HUES6 (cell line): ENCODE data around the gene SP9.

Experiments used
- H3K27ac ChIP-seq: 2 replicates; pipeline ENCODE4 v1.7.0; 2013; ENCODE audit warnings: low read depth, mild to moderate bottlenecking, low read length, inconsistent platforms
- H3K27me3 ChIP-seq: 2 replicates; pipeline ENCODE4 v1.6.1; 2013; ENCODE audit warnings: low read length; ENCODE audit not compliant: control insufficient read depth, insufficient read depth
- H3K36me3 ChIP-seq: 2 replicates; pipeline ENCODE4 v1.6.1; 2013; ENCODE audit warnings: low read length; ENCODE audit not compliant: control insufficient read depth, insufficient read depth
- H3K4me1 ChIP-seq: 2 replicates; pipeline ENCODE4 v1.6.1; 2013; ENCODE audit warnings: low read length; ENCODE audit not compliant: control insufficient read depth, insufficient read depth
- H3K4me3 ChIP-seq: 2 replicates; pipeline ENCODE4 v1.5.1; 2013; ENCODE audit warnings: low read depth, low read length
- H3K9ac ChIP-seq: one replicate; pipeline ENCODE4 v1.6.1; 2013; ENCODE audit warnings: mild to moderate bottlenecking, low read length
- H3K9me3 ChIP-seq: 2 replicates; pipeline ENCODE4 v1.6.1; 2013; ENCODE audit warnings: low read depth, low read length; ENCODE audit not compliant: control insufficient read depth, insufficient read depth

The SP9 gene

GRCh38 chr2:174334781-174335251, at the start of gene SP9:
Gene SP9, plus strand, starts transcription at chr2:174334954. Its CDS starts 139 bp downstream, at chr2:174335093.
- Histone ChIP-seq H3K4me1 (peaks cover 46% of the 10 kb centered on the region), H3K27ac (no peak within 1 kb of the TSS), H3K9me3 (no peaks in the 10 kb centered on the region), H3K4me3 (peak within 1 kb of the TSS; percentile 58), H3K9ac (no peak within 1 kb of the TSS), H3K36me3 (no peaks in the 10 kb centered on the region), H3K27me3 (peaks cover 98% of the 10 kb centered on the region)

DNA sequence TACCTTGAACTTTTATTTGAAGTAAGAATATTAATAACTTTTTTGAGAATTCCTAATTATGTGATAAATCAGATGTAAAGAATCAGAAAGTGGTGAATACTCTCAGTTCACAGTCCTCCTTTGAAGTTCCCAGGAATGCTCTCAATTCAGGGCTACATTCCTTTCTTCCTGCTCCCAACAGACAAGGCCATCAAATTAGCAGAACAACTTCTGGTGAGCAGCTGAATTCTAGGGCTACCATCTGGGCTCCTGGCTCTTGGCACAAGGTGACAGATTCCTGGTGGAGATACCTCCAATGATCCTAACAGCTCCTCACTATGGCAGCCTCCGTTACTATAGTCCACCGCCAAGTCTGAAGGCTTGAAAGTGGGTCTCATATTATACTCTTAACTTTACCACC, 48.6 kb upstream of the SP9 start:
- H3K4me1 ChIP-seq: peaks cover 4% of the 10 kb centered on the region; the same call in 1 of the 2 replicates
- no peak overlapping the region for H3K27ac ChIP-seq
- H3K9ac ChIP-seq: no peak overlapping the region
- no peaks in the 10 kb centered on the region for H3K36me3 ChIP-seq
- no peaks in the 10 kb centered on the region for H3K9me3 ChIP-seq
- no peaks in the 10 kb centered on the region for H3K27me3 ChIP-seq
- H3K4me3 ChIP-seq: no peak overlapping the region

DNA sequence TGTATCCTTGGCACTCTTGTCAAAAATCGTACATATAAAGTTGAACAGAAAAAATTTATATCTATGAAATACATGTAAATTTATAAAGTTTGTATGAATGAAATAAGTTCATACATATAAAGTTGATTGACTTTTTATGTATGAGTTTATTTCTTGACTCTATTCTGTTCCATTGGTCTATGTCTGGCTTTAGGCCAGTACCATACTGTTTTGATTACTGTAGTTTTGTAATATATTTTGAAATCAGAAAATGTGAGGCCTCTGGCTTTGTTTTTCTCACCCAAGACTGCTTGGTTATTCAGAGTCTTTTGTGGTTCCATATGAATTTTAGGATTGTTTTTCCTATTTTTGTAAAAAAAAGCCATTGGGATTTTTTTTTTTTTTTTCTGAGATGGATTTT, 41.8 kb upstream of the SP9 start:
- H3K4me1 ChIP-seq: peaks cover under 1% of the 10 kb centered on the region; the same call in 1 of the 2 replicates
- H3K9me3 ChIP-seq: peaks cover 9% of the 10 kb centered on the region; the same call in 1 of the 2 replicates
- no peaks in the 10 kb centered on the region for H3K36me3 ChIP-seq
- no peak overlapping the region for H3K4me3 ChIP-seq
- no peak overlapping the region for H3K9ac ChIP-seq
- no peak overlapping the region for H3K27ac ChIP-seq
- H3K27me3 ChIP-seq: no peaks in the 10 kb centered on the region

DNA sequence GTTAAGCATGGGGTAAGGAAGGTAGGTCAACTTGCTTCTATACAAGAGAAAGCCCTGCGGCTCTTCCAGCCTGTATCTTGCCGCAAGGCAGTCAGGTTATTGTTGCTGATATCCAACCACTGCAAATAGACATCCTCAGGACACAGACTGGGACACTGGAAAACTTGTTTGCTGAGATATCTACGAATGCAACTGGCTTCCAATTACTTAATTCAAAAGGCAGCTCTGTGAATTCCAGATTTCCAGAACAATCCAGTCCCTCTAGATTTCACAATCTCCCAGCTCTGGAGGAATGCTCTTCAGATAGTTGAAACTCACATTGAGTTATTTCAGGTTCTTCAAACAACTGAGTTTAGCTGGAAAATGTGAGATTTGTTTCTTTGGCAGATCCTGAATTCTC, 34.6 kb upstream of the SP9 start:
- Histone ChIP-seq H3K27me3 (0 out of 2 replicates have a peak, but pooled peaks cover 2% of the 10 kb centered on the region), H3K4me3 (no peak overlapping the region), H3K9ac (no peak overlapping the region), H3K9me3 (no peaks in the 10 kb centered on the region), H3K27ac (no peak overlapping the region), H3K4me1 (peaks cover 23% of the 10 kb centered on the region; the same call in 1 of the 2 replicates), H3K36me3 (no peaks in the 10 kb centered on the region)

DNA sequence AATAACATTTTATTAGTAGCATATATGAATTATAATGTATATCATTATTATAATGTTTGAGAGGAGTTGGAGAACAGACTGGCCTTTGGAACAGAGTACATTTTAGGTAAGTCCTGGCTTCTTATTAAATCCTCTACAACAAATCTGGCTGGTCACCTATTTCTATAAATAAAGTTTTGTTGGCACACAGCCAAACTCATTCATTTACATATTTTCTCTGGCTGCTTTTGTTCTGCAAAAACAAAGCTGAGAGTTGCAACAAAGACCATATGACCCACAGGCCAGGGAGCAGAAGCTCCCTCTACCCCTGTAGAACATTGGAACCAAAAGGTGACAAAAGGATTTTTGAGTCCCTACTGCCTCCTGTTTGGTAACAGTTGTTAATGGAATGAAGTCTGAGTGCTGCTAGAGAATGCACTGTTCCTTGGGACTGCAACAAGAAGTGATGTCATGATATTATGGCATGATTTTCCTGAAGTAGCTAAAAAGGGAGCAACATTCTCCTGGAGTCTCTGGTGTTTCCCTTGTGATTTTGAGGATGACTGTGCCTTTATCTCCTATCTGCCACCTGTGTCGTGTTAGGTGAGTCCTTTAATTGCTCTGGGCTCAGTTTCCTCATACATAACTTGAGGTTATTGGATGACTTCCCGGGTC, 22.0 kb upstream of the SP9 start:
- Histone ChIP-seq H3K4me1 (peaks cover 5% of the 10 kb centered on the region), H3K9me3 (no peaks in the 10 kb centered on the region), H3K27ac (no peak overlapping the region), H3K36me3 (no peaks in the 10 kb centered on the region), H3K27me3 (peaks cover 3% of the 10 kb centered on the region; the same call in 1 of the 2 replicates), H3K9ac (no peak overlapping the region), H3K4me3 (no peak overlapping the region)

DNA sequence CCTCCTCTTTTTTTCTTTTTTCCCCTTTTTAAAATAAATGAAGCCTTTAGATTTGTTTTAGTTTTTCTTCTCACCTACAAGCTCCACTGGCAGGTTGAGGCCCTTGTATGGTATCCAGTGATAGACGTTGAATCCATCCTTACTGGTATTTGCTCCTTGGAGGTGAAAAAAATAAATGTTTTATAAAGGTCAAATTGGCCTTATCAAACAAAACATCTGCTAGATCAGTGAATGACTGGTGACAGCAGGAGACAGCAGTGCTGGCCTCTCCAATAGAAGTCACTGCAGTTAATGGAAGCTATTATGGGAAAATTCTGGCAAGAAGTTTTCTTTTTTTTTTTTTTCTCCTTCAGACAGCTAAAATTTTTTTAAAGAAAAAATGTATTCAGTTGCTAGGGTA, 12.6 kb upstream of the SP9 start:
- H3K4me3 ChIP-seq: no peak overlapping the region
- peaks cover 28% of the 10 kb centered on the region for H3K27me3 ChIP-seq
- H3K36me3 ChIP-seq: no peaks in the 10 kb centered on the region
- H3K27ac ChIP-seq: no peak overlapping the region
- H3K4me1 ChIP-seq: peaks cover 10% of the 10 kb centered on the region
- no peak overlapping the region for H3K9ac ChIP-seq
- no peaks in the 10 kb centered on the region for H3K9me3 ChIP-seq

DNA sequence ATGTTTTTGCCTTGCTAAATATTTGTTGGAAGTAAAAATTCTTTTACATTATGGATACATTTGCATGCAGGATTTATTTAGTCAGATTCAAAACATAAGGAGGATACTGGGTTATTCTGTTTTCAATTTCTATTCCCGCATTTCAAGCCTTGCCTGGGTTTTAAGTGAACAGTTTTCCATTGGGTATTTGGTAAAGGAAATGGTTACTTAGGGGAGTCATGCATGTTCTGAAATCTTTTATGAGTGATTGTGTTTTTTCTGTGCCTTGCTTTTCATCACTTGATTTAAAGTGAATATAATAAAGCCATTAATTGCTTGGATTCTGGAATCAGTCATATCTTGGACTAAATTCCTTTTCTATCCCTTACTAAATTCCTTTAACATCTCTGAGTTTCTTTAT, 12.0 kb upstream of the SP9 start:
- Histone ChIP-seq H3K27ac (no peak overlapping the region), H3K4me3 (no peak overlapping the region), H3K27me3 (peaks cover 34% of the 10 kb centered on the region), H3K4me1 (peaks cover 16% of the 10 kb centered on the region), H3K36me3 (no peaks in the 10 kb centered on the region), H3K9ac (no peak overlapping the region), H3K9me3 (no peaks in the 10 kb centered on the region)

GRCh38 chr2:174324530-174324929, 10.2 kb upstream of the SP9 start:
- H3K4me3 ChIP-seq: no peak overlapping the region
- H3K9ac ChIP-seq: no peak overlapping the region
- peaks cover 52% of the 10 kb centered on the region for H3K27me3 ChIP-seq
- no peaks in the 10 kb centered on the region for H3K9me3 ChIP-seq
- no peaks in the 10 kb centered on the region for H3K36me3 ChIP-seq
- H3K4me1 ChIP-seq: peaks cover 28% of the 10 kb centered on the region
- H3K27ac ChIP-seq: no peak overlapping the region

GRCh38 chr2:174325373-174326160, 9.2 kb upstream of the SP9 start:
- Histone ChIP-seq H3K36me3 (no peaks in the 10 kb centered on the region), H3K27me3 (peaks cover 62% of the 10 kb centered on the region), H3K9me3 (no peaks in the 10 kb centered on the region), H3K4me1 (peaks cover 36% of the 10 kb centered on the region), H3K9ac (no peak overlapping the region), H3K27ac (no peak overlapping the region), H3K4me3 (peak overlapping the region; percentile 74)

DNA sequence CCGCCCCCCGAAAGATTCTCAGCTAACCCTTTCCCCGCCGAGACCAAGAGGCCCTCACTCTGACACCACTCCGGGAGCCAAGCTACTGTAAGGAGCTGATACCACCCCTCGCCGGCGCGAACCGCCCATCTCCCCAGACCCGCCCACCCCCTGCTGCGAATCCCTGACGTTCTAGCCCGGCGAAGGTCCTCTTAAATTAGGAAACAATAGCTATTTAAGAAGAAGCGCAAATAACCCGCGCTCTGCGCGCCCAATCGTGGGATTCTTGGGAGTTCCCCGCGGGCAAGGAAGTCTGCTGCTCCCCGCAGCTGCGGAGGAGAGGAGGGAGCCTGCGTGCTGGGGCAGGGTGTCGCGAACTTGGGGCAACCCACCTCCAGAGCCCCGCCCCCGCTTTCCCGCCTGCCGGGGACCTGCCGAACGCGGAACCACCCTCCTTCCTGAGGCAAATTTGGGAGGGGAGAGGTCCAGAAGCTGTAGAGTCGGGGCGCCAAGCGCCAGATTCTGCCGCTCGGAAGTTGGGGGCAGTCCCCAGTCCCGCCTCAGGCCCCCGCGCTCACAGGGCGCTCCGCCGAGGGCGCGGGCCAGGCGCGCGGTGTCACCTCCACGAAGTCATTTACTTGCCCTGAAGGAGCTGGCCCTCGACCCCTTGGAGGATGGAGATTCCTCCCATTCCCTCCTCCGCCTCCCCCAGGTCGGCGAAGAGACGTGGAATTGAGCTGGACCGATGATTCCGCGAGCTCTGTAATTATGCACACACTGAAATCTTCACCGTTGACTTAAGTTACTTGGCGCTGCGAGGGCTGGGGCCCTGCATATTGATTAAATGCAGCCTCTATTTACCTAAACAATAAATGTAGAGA, 8.4 kb upstream of the SP9 start:
- H3K9me3 ChIP-seq: no peaks in the 10 kb centered on the region
- peaks cover 36% of the 10 kb centered on the region for H3K4me1 ChIP-seq
- H3K27ac ChIP-seq: no peak overlapping the region
- H3K4me3 ChIP-seq: peak overlapping the region; percentile 74
- H3K27me3 ChIP-seq: peaks cover 71% of the 10 kb centered on the region
- H3K9ac ChIP-seq: no peak overlapping the region
- H3K36me3 ChIP-seq: no peaks in the 10 kb centered on the region
